Activated T-helper 2 cell treated with anti-CD3 and anti-CD28 coated beads, Interferon-gamma antibody, Interleukin-2, Interleukin-4, amounts not matched to agents 10 μg/mL and 5 μg/mL and 100 μg/mL, durations not matched to agents 14 hours and 24 hours and 36 hours (primary cell): ENCODE data around the gene GTF2H1. TPM values are rescaled to one million over a fixed set of nuclear protein-coding genes. Genes with fewer than 3 reads are reported as not detected.
"Not testable (repeated sequence)": the region's sequence is repeated elsewhere in the genome, so short reads cannot be mapped to it uniquely, and the experiment has no call there.

Experiments
- DNase-seq: peaks from one replicate; pipeline ENCODE4 v3.0.0; 2021; ENCODE audit warnings: low spot score
- H3K27ac Mint-ChIP-seq: one replicate; pipeline ENCODE4 v1.8.0; 2021; ENCODE audit warnings: mixed read lengths
- H3K27me3 Mint-ChIP-seq: one replicate; pipeline ENCODE4 v1.8.0; 2021; ENCODE audit warnings: low read depth, mixed read lengths
- H3K36me3 Mint-ChIP-seq: one replicate; pipeline ENCODE4 v1.8.0; 2021; ENCODE audit warnings: low read depth, mixed read lengths
- H3K4me1 Mint-ChIP-seq: one replicate; pipeline ENCODE4 v1.8.0; 2021; ENCODE audit warnings: low read depth, mixed read lengths
- H3K4me3 Mint-ChIP-seq: one replicate; pipeline ENCODE4 v1.8.0; 2021; ENCODE audit warnings: low read depth, mild to moderate bottlenecking, moderate library complexity, mixed read lengths
- H3K9me3 Mint-ChIP-seq: one replicate; pipeline ENCODE4 v1.8.0; 2021; ENCODE audit warnings: mixed read lengths
- intact Hi-C: fragments of 100-400 bp; cut with micrococcal nuclease; formaldehyde crosslinking; loops from one replicate; pipeline ENCODE4 v1.15.1; 2023
- total RNA-seq: library from RNA; stranded (reverse); gene quantifications from 2 replicates; pipeline ENCODE4 v1.2.3, GENCODE V29; 2022

The GTF2H1 gene
- total RNA-seq, 1 donor from 2014 or later: 51.4 TPM

DNA sequence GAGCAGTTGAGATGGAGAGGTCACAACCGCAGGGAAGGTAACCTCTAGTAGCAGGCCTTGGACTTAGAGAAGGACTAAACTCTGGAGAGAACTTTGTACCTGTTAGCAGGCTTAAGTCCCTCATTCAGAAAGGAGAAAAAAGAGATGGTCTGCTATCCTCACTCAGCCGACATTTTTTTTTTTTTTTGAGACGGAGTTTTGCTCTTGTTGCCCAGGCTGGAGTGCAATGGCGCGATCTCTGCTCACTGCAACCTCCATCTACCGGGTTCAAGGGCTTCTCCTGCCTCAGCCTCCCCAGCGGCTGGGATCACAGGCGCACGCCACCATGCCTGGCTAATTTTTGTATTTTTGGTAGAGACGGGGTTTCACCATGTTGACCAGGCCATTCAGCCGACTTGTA, 1.5 kb downstream of the GTF2H1 start:
- H3K4me1 Mint-ChIP-seq: peaks cover 59% of the 10 kb centered on the region
- not testable (repeated sequence) for DNase-seq, H3K9me3 Mint-ChIP-seq, H3K27me3 Mint-ChIP-seq
- H3K36me3 Mint-ChIP-seq: peaks cover 50% of the 10 kb centered on the region
- H3K27ac Mint-ChIP-seq: peak overlapping the region; percentile 56
- intact Hi-C loops: loop anchor here (2.0 to 10.0 kb wide), 4 partner anchors 79 to 311 kb away; partner anchors contain the start of genes SERGEF and TSG101
- peak overlapping the region; percentile 92 for H3K4me3 Mint-ChIP-seq

DNA sequence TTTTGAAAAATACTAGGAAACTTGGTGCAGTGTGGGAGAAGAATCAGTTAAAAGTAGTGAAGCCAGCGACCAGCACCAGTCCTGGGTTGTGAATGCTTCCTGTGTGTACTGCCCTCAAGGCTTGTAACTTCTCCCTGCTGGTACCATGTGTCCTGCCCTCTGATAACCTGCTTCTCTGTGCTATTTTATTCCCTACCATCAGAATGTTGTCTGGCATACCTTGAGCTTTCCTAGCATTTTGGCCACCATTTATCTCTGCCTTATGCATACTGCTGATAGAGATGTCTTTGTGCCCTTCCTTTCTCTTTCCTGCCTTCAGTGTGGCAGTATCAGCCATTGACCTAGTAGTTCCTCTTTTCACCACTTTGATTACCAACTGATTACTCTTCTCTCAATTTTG, 2.0 kb downstream of the GTF2H1 start:
- peaks cover 50% of the 10 kb centered on the region for H3K36me3 Mint-ChIP-seq
- H3K4me1 Mint-ChIP-seq: peaks cover 57% of the 10 kb centered on the region
- H3K4me3 Mint-ChIP-seq: peak overlapping the region; percentile 92
- H3K9me3 Mint-ChIP-seq: no peaks in the 10 kb centered on the region
- H3K27me3 Mint-ChIP-seq: no peaks in the 10 kb centered on the region
- intact Hi-C loops: loop anchor here (10.0 kb wide), 1 partner anchor 210 kb away; no protein-coding TSS in a partner anchor
- DNase-seq: no peak
- no peak overlapping the region for H3K27ac Mint-ChIP-seq

DNA sequence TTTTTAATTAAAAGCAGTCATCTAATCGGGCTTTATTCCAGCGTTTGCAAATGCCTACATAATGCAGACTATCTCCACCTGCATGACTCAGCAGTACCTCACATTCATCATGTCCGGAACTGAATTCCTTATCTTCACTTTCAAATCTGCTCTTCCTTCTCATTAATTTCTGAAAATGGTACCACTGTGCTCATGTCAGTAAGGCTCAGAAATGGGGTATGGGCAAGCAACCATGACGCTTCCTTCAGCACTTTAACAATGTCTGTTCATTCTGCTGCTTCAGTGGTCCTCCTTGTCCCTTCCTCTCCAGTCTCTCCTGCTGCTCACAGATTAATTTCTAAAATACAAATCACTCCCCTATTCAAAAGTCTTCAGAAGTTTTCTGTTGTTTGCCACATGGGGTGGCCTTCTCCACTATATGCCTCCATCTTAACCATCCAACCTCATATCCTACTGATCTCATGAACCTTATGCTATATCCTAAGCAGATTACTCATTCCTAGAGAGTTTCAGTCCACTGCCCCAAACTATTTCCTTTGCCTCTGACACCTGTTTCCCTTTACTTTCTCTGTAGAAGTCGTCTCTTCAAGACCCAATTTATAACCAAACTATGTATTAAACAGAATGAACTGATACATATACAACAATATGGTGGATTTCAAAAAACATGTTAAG, 7.0 kb downstream of the GTF2H1 start:
- H3K27ac Mint-ChIP-seq: peak overlapping the region; percentile 73
- no peaks in the 10 kb centered on the region for H3K27me3 Mint-ChIP-seq
- peaks cover 72% of the 10 kb centered on the region for H3K36me3 Mint-ChIP-seq
- H3K4me3 Mint-ChIP-seq: peak overlapping the region; percentile 15
- peaks cover 62% of the 10 kb centered on the region for H3K4me1 Mint-ChIP-seq
- DNase-seq: no peak
- no peaks in the 10 kb centered on the region for H3K9me3 Mint-ChIP-seq
- intact Hi-C loops: loop anchor here (10.0 kb wide), 1 partner anchor 215 kb away; no protein-coding TSS in a partner anchor

DNA sequence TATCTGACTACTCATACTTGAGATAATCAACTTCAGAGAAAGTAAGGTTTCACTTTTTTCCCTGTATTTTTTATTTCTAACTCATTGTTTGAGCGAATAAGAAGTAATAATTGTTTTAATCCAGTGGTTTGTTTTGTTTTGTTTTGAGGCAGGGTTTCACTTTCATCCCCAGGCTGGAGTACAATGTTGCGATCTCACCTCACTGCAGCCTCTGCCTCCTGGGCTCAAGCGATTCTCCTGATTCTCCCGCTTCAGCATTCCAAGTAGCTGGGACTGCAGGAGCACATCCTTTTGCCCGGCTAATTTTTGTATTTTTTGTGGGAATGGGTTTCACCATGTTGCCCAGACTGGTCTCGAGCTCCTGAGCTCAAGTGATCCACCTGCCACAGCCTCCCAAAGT, 8.6 kb downstream of the GTF2H1 start:
- Mint-ChIP-seq H3K27ac (no peak overlapping the region), H3K36me3 (peaks cover 71% of the 10 kb centered on the region), H3K9me3 (no peaks in the 10 kb centered on the region), H3K4me3 (no peak overlapping the region), H3K27me3 (no peaks in the 10 kb centered on the region), H3K4me1 (peaks cover 60% of the 10 kb centered on the region)
- DNase-seq: no peak
- intact Hi-C loops: loop anchor here (1.0 kb wide), 1 partner anchor 9 kb away; the partner anchor contains the start of genes GTF2H1 and HPS5

DNA sequence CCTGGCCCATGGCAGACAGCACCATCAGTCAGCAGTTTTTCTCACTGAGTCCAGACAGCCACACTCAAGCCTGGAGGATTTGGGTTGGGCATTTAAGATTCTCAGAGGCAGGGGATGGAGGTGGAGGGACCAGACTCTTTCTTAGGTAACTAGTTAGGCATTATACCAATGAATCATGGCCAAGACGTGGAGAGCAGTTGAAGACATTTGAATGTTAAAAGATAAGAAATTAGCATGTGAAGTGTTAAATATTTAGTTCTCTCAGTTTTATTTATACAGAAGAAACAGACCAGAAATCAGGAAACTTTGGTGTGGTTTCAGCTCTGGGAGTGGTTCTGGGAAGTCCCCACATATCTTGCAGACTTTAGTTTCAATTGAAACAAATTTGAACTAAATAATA, 9.9 kb downstream of the GTF2H1 start:
- intact Hi-C loops: no loop called here
- no peak for DNase-seq
- Mint-ChIP-seq H3K27me3 (no peaks in the 10 kb centered on the region), H3K4me1 (peaks cover 55% of the 10 kb centered on the region), H3K4me3 (peak overlapping the region; percentile 55), H3K9me3 (no peaks in the 10 kb centered on the region), H3K36me3 (peaks cover 70% of the 10 kb centered on the region), H3K27ac (peak overlapping the region; percentile 80)

DNA sequence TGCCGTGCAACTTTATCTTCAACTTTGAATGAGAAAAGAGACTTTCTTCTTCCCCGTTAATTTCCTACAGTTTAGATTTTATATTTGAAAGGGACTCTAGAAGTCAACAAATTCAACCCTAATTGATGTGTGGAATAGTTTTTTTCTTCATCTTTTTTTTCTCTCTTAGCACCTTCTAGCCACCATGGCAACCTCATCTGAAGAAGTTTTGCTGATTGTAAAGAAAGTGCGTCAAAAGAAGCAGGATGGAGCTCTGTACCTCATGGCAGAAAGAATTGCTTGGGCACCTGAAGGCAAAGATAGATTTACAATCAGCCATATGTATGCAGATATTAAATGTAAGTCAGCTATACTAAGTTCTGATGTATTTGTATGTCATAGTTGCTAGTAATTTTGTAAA, 10.5 kb downstream of the GTF2H1 start:
- Mint-ChIP-seq H3K27ac (peak overlapping the region; percentile 67), H3K4me1 (peaks cover 51% of the 10 kb centered on the region), H3K36me3 (peaks cover 70% of the 10 kb centered on the region), H3K9me3 (no peaks in the 10 kb centered on the region), H3K4me3 (peak overlapping the region; percentile 37), H3K27me3 (no peaks in the 10 kb centered on the region)
- intact Hi-C loops: no loop called here
- DNase-seq: no peak

DNA sequence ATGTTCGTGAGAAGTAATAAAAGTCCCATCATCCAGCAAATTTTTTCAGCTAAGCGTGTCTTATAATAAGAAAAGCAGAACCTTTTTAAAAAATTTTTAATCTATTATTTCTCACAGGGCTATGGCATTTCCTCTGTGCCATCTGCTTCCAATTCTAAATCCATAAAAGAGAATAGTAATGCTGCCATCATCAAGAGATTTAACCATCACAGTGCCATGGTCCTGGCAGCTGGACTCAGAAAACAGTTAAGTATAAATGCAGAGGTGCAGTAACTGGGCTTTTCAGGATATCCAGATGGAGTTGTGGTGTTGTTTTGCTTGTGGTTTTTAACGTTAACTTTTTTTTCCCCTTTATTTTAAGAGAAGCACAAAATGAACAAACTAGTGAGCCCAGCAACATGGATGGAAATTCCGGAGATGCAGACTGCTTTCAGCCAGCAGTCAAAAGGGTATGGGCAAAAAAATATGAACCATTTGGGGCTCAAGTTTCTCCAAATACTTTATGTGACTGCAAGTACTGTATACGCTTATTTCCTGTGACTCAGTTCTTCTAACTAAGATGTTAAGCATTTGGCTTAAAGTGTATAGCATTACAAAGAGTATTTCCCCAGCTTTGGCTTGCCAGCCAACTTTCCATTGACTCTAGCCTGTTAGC, 25.2 kb downstream of the GTF2H1 start:
- H3K4me3 Mint-ChIP-seq: no peak overlapping the region
- no peaks in the 10 kb centered on the region for H3K9me3 Mint-ChIP-seq
- H3K36me3 Mint-ChIP-seq: peaks cover 56% of the 10 kb centered on the region
- H3K27ac Mint-ChIP-seq: no peak overlapping the region
- H3K27me3 Mint-ChIP-seq: no peaks in the 10 kb centered on the region
- intact Hi-C loops: no loop called here
- no peak for DNase-seq
- peaks cover 2% of the 10 kb centered on the region for H3K4me1 Mint-ChIP-seq

DNA sequence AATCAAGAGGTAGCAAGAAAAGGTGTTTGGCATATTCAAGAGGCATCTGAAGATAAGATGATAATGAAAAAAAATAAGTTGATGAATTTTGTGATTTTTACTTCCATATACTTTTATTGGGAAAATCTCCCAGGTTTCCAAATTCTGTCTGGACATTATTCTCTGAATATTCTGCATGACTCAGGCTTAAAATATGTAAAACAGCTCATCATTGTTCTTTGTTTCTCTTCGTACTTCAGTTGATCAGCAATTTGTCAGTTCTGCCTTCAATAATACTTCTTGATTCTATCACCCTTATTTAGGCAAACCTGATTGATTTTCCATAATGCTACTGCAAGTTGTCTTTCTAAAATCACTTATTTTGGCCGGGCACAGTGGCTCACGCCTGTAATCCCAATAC, 30.2 kb downstream of the GTF2H1 start:
- peaks cover 68% of the 10 kb centered on the region for H3K36me3 Mint-ChIP-seq

DNA sequence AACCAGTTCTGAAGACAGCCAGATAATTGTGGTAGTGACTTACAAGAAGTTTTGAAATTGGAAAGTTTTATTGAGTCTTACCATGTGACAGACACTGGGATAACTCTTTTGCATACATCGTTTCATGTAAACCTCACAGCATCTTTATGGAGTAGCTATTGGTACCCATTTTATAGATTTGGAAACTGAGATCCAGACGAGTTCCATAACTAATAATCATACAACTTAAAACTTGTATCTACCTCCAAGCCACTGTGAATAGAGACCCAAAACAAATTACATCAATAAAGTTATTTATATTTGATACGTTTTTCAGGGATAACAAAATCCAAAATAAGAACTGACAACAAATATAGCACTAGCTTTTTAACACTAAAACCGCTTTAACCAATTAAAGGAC, 36.3 kb downstream of the GTF2H1 start:
- no peak overlapping the region for H3K27ac Mint-ChIP-seq

More for the DNA sequence above, 30.2 kb downstream of the GTF2H1 start:
- no peak overlapping the region for H3K4me3 Mint-ChIP-seq
- H3K9me3 Mint-ChIP-seq: no peaks in the 10 kb centered on the region
- no peak overlapping the region for H3K27ac Mint-ChIP-seq
- no peaks in the 10 kb centered on the region for H3K27me3 Mint-ChIP-seq
- DNase-seq: no peak
- intact Hi-C loops: no loop called here
- peaks cover 2% of the 10 kb centered on the region for H3K4me1 Mint-ChIP-seq

DNA sequence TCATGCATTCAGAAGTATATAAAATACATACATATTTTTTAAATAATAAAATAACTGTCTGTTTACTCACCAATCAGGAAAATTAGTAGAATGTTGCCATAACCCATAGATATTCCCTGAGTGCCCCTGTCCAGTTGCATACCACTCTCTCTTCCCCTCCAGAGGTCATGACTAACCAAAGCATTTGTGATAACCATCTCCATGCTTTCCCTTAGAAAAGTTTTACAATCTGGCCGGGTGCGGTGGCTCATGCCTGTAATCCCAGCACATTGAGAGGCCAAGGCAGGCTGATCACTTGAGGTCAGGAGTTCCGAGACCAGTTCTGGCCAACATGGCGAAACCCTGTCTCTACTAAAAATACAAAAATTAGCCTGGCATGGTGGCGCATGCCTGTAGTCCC, 38.8 kb downstream of the GTF2H1 start:
- no peak overlapping the region for H3K4me3 Mint-ChIP-seq
- no peak for DNase-seq
- no peaks in the 10 kb centered on the region for H3K27me3 Mint-ChIP-seq
- no peak overlapping the region for H3K27ac Mint-ChIP-seq
- H3K4me1 Mint-ChIP-seq: peaks cover 6% of the 10 kb centered on the region
- H3K9me3 Mint-ChIP-seq: no peaks in the 10 kb centered on the region
- H3K36me3 Mint-ChIP-seq: peaks cover 61% of the 10 kb centered on the region
- intact Hi-C loops: no loop called here

More for the DNA sequence above, 36.3 kb downstream of the GTF2H1 start:
- intact Hi-C loops: no loop called here
- no peaks in the 10 kb centered on the region for H3K9me3 Mint-ChIP-seq
- H3K4me3 Mint-ChIP-seq: no peak overlapping the region
- H3K36me3 Mint-ChIP-seq: peaks cover 61% of the 10 kb centered on the region
- H3K27me3 Mint-ChIP-seq: no peaks in the 10 kb centered on the region
- H3K4me1 Mint-ChIP-seq: no peaks in the 10 kb centered on the region
- DNase-seq: no peak

DNA sequence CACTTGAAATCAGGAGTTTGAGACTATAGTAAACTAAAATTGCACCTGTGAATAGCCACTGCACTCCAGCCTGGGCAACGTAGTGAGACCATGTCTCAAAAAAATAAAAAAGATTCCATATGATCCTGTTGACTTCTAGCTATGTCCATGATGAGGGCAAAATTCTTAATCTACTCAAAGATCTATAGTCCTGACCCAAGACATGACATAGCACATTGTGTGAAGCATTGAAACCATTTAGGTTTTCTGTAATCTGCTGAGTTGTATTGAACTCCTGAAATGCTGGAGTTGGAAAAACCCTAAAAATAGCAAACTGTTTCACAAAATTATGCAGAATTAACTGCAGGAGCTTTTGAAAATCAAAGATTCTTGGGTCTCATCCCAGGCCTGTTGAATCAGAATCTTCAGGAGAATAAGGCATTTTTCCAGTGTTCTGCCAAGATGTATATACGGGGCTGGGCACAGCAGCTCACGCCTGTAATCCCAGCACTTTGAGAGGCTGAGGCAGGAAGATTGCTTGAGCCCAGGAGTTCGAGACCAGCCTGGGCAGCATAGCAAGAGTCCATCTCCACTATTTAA, 42.2 kb downstream of the GTF2H1 start:
- peaks cover 16% of the 10 kb centered on the region for H3K4me1 Mint-ChIP-seq
- intact Hi-C loops: no loop called here
- H3K27ac Mint-ChIP-seq: no peak overlapping the region
- no peaks in the 10 kb centered on the region for H3K27me3 Mint-ChIP-seq
- DNase-seq: no peak
- no peak overlapping the region for H3K4me3 Mint-ChIP-seq
- peaks cover 50% of the 10 kb centered on the region for H3K36me3 Mint-ChIP-seq
- H3K9me3 Mint-ChIP-seq: no peaks in the 10 kb centered on the region

DNA sequence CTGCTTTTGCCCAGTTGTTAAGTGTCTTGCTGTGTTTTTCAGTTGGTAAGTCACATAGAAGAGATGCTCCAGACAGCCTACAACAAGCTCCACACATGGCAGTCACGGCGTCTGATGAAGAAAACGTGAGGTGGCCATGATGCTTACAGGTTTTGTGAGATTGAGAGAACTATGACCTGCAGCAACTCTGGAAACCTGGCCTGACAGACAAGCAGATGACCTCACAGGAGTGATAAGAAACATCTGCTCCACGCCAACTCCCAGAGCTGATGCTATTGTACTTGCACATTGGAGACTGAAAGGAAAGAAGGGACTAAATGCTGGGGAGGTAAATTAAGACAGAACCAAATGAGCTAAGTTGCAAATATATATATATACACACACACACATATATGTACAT, 43.4 kb downstream of the GTF2H1 start:
- Mint-ChIP-seq H3K9me3 (no peaks in the 10 kb centered on the region), H3K27ac (peak overlapping the region; percentile 23), H3K4me1 (peaks cover 16% of the 10 kb centered on the region), H3K36me3 (peaks cover 50% of the 10 kb centered on the region), H3K4me3 (no peak overlapping the region), H3K27me3 (no peaks in the 10 kb centered on the region)
- intact Hi-C loops: no loop called here
- DNase-seq: no peak

DNA sequence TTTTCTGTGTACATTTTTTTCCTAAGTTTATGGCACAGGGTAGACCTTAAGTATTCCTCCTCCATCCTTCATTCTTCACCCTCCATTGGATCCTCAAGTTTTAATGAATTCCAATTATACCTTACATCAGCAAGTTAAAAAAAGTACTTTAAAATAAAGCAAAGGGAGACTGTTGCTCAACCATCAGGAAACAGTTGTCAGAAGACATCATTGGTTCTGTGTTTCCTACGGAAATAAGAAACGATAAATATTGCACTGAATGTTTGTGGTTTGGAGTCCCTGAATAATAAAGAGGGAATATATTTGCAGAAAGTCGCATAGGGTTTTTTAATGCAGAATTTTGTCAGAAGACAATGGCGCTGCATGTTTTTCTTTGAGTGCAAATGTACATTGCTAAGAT, 43.9 kb downstream of the GTF2H1 start:
- Mint-ChIP-seq H3K9me3 (no peaks in the 10 kb centered on the region), H3K27ac (peak overlapping the region; percentile 64), H3K36me3 (peaks cover 47% of the 10 kb centered on the region), H3K27me3 (no peaks in the 10 kb centered on the region), H3K4me1 (peaks cover 16% of the 10 kb centered on the region), H3K4me3 (no peak overlapping the region)
- intact Hi-C loops: no loop called here
- DNase-seq: no peak
